Ascending aorta (tissue), 2 donors: Measurements from ENCODE around the gene HAPLN1. TPM values are rescaled to one million over a fixed set of nuclear protein-coding genes. Genes with fewer than 3 reads are reported as not detected.

Source experiments
- DNase-seq, 2 donors: peaks; one replicate each; pipeline ENCODE4 v3.0.0-alpha.2; 2019; ENCODE audit warnings: low spot score in 2 of 2
- H3K27ac ChIP-seq, 2 donors: fragments of 200-600 bp; sonication (generic); one replicate each; pipeline ENCODE4 v1.5.1; 2016 to 2017; ENCODE audit warnings: mild to moderate bottlenecking in 1 of 2
- H3K27me3 ChIP-seq: fragments of 200-600 bp; sonication (generic); one replicate; pipeline ENCODE4 v1.5.1; 2017
- H3K36me3 ChIP-seq, 2 donors: fragments of 200-600 bp; sonication (generic); one replicate each; pipeline ENCODE4 v1.5.1; 2016
- H3K4me1 ChIP-seq, 2 donors: fragments of 200-600 bp; sonication (generic); one replicate each; pipeline ENCODE4 v1.5.1; 2016 to 2017; ENCODE audit warnings: mild to moderate bottlenecking in 1 of 2
- H3K4me3 ChIP-seq, 2 donors: fragments of 200-600 bp; sonication (generic); one replicate each; pipeline ENCODE4 v1.5.1; 2016 to 2017; ENCODE audit warnings: mild to moderate bottlenecking in 1 of 2
- H3K9me3 ChIP-seq, 2 donors: fragments of 200-600 bp; sonication (generic); one replicate each; pipeline ENCODE4 v1.5.1; 2016
- CTCF ChIP-seq, 3 experiments: fragments of 200-600 bp in 2 of 3; fragments of 450-650 bp in 1 of 3; sonication (generic) in 2 of 3; IDR thresholded peaks; one replicate each; pipeline ENCODE4 v1.5.1; 2016 to 2019; ENCODE audit warnings: antibody characterized with exemption in 3 of 3, mild to moderate bottlenecking in 1 of 3, moderate library complexity in 1 of 3
- intact Hi-C: fragments of 100-400 bp; cut with DNase I; formaldehyde crosslinking; loops from one replicate; pipeline ENCODE4 v1.15.1; 2023
- total RNA-seq: library from RNA; depleted of rRNA; stranded (reverse); fragments of >200 nt; gene quantifications from one replicate; pipeline ENCODE4 v1.1.0, GENCODE V29; 2016

Gene HAPLN1
- total RNA-seq, 1 donor from 2014 or later: 2.0 TPM

- no peak overlapping the region for H3K27ac ChIP-seq
- H3K4me1 ChIP-seq: no peaks in the 10 kb centered on the region
- intact Hi-C loops: no loop called here
- no peak for DNase-seq
- H3K36me3 ChIP-seq: no peaks in the 10 kb centered on the region
- no peaks in the 10 kb centered on the region for H3K27me3 ChIP-seq
- H3K4me3 ChIP-seq: no peak overlapping the region
- H3K9me3 ChIP-seq: no peaks in the 10 kb centered on the region
- TF ChIP-seq CTCF (IDR thresholded peaks at IDR 0.05): no peak
Observed at GRCh38 chr5:83636156-83636555, 84.5 kb downstream of the HAPLN1 start.

GRCh38 chr5:83633285-83633684, 87.4 kb downstream of the HAPLN1 start:
- H3K27me3 ChIP-seq: no peaks in the 10 kb centered on the region
- H3K4me1 ChIP-seq: no peaks in the 10 kb centered on the region
- intact Hi-C loops: no loop called here
- no peaks in the 10 kb centered on the region for H3K36me3 ChIP-seq
- no peak for TF ChIP-seq CTCF (IDR thresholded peaks at IDR 0.05)
- H3K27ac ChIP-seq: no peak overlapping the region
- H3K9me3 ChIP-seq: no peaks in the 10 kb centered on the region
- H3K4me3 ChIP-seq: no peak overlapping the region
- DNase-seq: no peak

GRCh38 chr5:83632874-83633273, 87.8 kb downstream of the HAPLN1 start:
- Histone ChIP-seq H3K27me3 (no peaks in the 10 kb centered on the region), H3K36me3 (no peaks in the 10 kb centered on the region), H3K4me3 (no peak overlapping the region), H3K4me1 (no peaks in the 10 kb centered on the region), H3K27ac (no peak overlapping the region), H3K9me3 (no peaks in the 10 kb centered on the region)
- DNase-seq: no peak
- TF ChIP-seq CTCF (IDR thresholded peaks at IDR 0.05): no peak
- intact Hi-C loops: no loop called here

- Histone ChIP-seq H3K36me3 (no peaks in the 10 kb centered on the region), H3K4me1 (no peaks in the 10 kb centered on the region), H3K27me3 (no peaks in the 10 kb centered on the region), H3K4me3 (no peak overlapping the region), H3K27ac (no peak overlapping the region), H3K9me3 (no peaks in the 10 kb centered on the region)
- TF ChIP-seq CTCF (IDR thresholded peaks at IDR 0.05): no peak
- intact Hi-C loops: no loop called here
- no peak for DNase-seq
Observed at GRCh38 chr5:83628360-83628759, 92.3 kb downstream of the HAPLN1 start.

- TF ChIP-seq CTCF (IDR thresholded peaks at IDR 0.05): no peak
- intact Hi-C loops: no loop called here
- no peak for DNase-seq
- Histone ChIP-seq H3K36me3 (no peaks in the 10 kb centered on the region), H3K27ac (no peak overlapping the region), H3K4me3 (no peak overlapping the region), H3K9me3 (peaks cover 0 to 8% of the 10 kb centered on the region in 2 donors), H3K27me3 (no peaks in the 10 kb centered on the region), H3K4me1 (no peaks in the 10 kb centered on the region)
Observed at GRCh38 chr5:83614841-83615240, 105.8 kb downstream of the HAPLN1 start.

GRCh38 chr5:83608122-83608521, 112.5 kb downstream of the HAPLN1 start:
- no peaks in the 10 kb centered on the region for H3K9me3 ChIP-seq
- no peaks in the 10 kb centered on the region for H3K4me1 ChIP-seq
- intact Hi-C loops: no loop called here
- DNase-seq: peak in 1 of 2 donors; percentile 67
- H3K27me3 ChIP-seq: no peaks in the 10 kb centered on the region
- TF ChIP-seq CTCF (IDR thresholded peaks at IDR 0.05): peak; percentile 11 to 65 (median 46)
- H3K27ac ChIP-seq: no peak overlapping the region
- H3K4me3 ChIP-seq: no peak overlapping the region
- no peaks in the 10 kb centered on the region for H3K36me3 ChIP-seq
